D721Med (cell line): ENCODE results near the gene ANKRD13D.

ENCODE experiments used
- DNase-seq: peaks from one replicate; pipeline ENCODE4 v3.0.0; 2011; ENCODE audit warnings: low spot score; ENCODE audit not compliant: insufficient read length
- FAIRE-seq: peaks from 2 replicates; lab custom pipeline; 2011; peaks lifted over from hg19 to GRCh38; lab: Jason Lieb, UNC
- TF ChIP-seq, protein P1 (sequence below): IDR thresholded peaks from 2 replicates; pipeline ENCODE4 v1.5.1; 2012; ENCODE audit warnings: mild to moderate bottlenecking, control low read depth; ENCODE audit not compliant: insufficient read depth; ENCODE audit errors: missing control alignments

The ANKRD13D gene

DNA sequence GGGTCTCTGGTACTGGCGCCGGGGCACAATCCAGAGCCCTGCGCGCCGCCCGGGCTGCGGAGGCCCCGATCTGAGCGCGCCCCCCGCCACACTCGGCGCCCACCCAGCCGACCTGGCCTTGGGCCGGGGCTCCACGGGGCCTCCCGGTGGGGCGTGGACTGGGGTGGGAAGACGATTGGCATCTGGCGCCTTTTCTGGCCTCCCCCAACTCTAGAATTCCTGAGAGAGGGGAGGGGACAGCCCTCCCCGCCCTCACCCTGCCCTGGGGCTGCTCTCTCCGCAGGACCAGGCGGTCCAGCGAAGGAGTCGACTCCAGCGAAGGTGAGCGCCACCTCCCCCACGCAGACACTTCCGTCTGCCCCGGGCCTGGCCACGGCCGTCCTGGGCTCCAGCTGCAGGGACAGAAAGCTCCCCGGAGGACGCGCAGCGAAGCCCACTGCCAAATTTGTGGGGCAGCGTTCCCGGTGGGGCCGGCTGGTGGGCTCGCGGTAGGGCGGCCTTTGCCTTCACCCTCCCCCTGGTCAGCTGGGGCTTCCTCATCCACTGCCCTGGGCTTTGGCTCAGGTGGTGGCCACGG lies 14.8 kb downstream of the ANKRD13D start:
- DNase-seq: no peak
- no peak for FAIRE-seq
- TF ChIP-seq, protein P1, sequence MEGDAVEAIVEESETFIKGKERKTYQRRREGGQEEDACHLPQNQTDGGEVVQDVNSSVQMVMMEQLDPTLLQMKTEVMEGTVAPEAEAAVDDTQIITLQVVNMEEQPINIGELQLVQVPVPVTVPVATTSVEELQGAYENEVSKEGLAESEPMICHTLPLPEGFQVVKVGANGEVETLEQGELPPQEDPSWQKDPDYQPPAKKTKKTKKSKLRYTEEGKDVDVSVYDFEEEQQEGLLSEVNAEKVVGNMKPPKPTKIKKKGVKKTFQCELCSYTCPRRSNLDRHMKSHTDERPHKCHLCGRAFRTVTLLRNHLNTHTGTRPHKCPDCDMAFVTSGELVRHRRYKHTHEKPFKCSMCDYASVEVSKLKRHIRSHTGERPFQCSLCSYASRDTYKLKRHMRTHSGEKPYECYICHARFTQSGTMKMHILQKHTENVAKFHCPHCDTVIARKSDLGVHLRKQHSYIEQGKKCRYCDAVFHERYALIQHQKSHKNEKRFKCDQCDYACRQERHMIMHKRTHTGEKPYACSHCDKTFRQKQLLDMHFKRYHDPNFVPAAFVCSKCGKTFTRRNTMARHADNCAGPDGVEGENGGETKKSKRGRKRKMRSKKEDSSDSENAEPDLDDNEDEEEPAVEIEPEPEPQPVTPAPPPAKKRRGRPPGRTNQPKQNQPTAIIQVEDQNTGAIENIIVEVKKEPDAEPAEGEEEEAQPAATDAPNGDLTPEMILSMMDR: no peak

DNA sequence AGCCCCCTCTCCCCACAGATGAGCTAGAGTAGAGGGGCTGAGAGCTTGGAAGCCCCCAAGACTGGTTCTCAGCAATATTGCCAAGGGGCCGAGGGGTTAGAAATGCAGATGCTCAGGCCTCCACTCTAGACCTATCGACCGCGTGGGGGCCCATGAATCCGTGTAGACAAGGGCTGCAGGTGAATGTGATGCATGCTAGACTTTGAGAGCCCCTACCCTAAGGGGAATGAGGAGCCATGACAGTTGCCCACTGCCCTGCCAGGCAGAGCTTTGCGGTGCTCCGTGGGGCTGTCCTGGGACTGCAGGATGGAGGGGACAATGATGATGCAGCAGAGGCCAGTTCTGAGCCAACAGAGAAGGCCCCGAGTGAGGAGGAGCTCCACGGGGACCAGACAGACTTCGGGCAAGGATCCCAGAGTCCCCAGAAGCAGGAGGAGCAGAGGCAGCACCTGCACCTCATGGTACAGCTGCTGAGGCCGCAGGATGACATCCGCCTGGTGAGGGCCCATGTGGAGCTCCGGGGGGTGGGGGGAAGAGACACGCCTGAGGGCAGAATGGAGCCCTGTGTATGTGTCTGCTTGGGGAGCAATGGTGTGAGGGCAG lies 15.5 kb downstream of the ANKRD13D start:
- FAIRE-seq: no peak
- no peak for DNase-seq
- TF ChIP-seq, protein P1: no peak

DNA sequence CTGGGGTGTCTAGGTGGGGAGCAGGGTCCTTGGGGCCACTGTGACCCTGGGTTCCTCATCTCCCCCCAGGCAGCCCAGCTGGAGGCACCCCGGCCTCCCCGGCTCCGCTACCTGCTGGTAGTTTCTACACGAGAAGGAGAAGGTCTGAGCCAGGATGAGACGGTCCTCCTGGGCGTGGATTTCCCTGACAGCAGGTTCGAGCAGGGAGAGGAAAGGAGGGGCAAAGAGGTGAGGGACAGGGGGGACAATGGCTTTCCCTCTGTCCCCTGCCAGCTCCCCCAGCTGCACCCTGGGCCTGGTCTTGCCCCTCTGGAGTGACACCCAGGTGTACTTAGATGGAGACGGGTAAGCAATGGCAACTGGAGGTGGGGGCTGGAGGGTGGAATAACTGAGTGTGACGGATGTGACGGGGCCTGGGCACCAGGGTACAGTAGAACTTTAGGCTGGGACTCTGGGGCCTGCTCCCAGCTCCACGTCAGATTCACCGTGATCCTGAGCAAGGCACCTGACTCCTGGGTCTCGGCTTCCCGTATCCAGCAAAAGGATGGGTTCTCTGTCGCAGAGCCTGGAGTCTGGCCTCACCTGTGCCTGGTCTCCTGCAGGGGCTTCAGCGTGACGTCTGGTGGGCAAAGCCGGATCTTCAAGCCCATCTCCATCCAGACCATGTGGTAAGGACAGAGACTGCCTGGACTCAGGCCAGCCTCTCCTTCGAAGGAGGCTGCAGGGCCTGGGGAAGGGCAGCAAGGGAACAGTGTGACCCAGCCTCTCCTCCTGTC lies 17.9 kb downstream of the ANKRD13D start:
- no peak for DNase-seq
- no peak for FAIRE-seq
- TF ChIP-seq, protein P1: no peak

GRCh38 chr11:67307545-67308001 lies 18.5 kb downstream of the ANKRD13D start:
- DNase-seq (no peak), FAIRE-seq (no peak)
- TF ChIP-seq, protein P1: no peak

- FAIRE-seq: no peak
- DNase-seq: no peak
- TF ChIP-seq, protein P1: no peak
These were observed 19.1 kb downstream of the ANKRD13D start for GRCh38 chr11:67308031-67308866.

- no peak for FAIRE-seq
- DNase-seq: no peak
- TF ChIP-seq, protein P1: no peak
These were observed 20.1 kb downstream of the ANKRD13D start for GRCh38 chr11:67309166-67309565.
